AG08396 (cell line): ENCODE results near the gene KRT72.
"Not testable (repeated sequence)": the region's sequence is repeated elsewhere in the genome, so short reads cannot be mapped to it uniquely, and the experiment has no call there.

ENCODE experiments used
- DNase-seq: peaks from one replicate; pipeline ENCODE4 v3.0.0; 2012; ENCODE audit warnings: low spot score, mixed read lengths

The KRT72 gene

DNA sequence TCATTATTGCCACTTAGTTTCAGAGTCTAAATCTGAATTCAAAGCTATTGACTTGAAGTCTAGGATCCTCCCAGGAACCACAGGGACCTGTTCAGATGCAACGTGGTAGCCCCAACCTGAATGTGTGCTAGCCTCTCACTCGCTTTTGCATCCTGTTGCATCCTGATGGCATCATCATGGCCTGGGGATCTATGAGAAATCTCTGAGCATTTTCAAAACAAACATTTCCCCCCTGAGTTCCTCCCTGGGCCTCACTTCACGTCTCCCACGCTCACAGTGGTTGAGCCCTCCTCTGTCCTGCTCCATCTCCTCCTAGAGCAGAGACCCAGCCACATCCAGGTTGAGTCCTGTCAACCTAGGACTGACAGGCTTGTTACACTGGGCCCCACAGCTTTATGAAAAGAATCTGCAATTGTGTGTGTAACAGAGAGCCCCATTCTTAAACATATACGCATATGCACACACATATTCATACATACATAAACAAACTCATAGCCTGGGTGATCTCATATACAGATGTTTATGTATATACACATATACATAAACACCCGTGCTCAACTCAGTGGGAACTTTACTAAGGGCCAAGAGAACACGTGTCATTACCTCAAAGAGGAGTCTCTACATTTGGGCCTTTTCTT is 5.4 kb upstream of the KRT72 start:
- DNase-seq = no peak

DNA sequence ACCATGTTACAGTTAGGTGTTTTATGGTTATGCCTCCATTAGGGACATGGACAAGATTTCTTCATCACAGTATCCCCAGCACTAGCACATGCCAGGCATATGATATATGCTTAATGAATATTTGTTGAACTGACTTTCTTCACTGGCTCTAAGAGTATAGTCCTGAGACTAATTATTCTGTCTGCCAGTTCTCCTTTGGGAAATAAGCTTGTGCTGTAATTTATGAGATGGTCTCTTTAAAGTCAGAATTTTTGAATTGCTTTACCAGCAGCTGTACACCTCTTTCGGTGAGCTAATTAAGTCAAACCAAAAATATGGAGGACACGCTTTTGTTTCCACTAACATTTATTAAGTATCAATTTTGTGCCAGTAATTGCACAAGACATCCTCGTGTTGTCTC is 4.8 kb upstream of the KRT72 start:
- no peak for DNase-seq

DNA sequence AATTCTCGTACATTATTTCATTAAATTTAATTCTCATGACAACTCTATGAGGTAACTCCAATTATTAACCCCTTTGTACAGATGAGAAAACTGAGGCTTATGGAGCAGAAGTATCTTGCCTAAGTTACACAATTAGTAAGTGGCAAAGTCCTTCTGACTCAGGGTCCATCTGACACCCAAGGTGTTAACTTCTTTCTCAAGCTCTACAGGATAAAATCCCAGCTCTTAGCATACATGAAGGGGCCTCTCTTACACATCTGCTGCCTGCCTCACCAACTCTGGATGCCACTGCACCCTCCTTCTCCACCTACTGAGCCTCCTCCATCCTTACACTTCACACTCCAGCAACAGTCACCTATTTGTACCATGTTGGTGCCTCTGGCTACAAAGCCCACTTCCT is 4.3 kb upstream of the KRT72 start:
- no peak for DNase-seq

DNA sequence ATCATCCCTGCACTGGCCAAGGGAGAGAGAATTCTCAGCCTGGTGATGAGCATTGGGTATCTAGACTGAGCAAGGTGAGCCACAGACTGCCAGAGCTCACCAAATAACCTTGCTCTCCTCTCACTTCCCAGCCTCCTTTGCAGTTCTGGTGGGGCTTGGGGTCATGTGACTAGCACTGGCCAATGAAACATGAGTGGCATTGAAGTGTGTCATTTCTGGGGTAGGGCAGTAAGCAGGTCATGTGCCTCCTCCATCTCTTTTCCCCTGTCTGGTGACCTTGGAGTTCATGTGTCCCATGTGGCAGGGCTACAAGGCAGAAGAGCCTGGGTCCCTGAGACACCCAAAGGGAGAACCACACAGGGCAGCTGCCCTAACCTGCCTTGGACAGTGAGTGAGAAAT is 3.6 kb upstream of the KRT72 start:
- no peak for DNase-seq

DNA sequence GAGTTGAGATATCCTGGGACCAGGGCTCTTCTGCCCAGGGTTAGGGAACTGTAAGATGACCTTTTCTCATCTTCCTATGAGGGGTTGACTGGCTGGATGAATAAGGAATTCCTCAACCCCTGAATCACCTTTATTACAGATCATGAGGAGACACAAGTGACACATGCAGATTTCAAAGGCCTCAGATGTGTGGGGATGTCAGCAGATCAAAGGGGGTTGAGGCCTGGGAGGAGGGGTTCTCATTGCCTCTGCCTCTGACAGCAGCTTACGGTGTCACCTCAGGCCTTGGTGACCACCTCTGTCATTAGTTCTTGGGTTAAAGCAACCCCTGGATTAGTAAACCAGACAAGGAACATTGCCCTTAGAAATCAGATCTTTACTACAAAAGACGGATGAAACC is 2.1 kb upstream of the KRT72 start:
- DNase-seq = no peak

DNA sequence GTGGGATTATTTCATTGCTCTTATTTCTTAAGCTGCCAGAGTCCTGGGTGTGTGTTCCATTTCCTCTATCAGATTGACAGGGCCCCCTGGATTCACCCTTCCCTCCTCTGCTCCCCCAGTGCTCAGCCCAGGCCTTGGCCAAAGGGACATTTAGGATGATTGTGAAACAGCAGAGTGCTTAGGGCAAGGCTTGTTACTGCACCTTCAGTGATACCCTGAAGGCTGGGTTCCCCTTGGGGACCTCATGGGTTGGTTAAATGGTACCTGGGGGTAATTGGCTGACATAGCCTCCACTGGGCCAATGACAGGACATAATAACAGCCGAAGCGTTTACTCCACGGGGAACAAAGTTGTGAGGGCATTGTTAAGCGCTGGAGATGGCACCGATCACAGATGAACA is 1.3 kb upstream of the KRT72 start:
- no peak for DNase-seq

DNA sequence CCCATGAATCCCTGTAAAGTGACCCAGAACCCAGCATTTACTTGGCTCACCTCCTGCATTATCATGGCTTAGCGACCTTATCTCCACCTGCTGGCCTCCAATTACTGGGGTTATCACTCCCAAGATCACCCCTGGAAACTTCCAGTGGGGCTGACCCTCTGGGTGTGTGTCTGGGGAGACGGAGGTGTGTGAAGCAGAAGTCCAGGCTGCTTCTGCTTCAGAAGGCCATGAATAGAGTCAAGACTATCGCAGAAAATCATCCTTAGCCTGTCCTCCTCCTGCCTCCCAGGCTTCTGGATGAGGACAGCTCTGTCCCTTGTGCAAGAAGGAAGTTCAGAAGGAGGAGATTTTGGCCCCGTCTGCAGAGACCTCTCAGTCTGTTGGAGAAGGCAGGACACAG is 408 bp upstream of the KRT72 start:
- DNase-seq = no peak

DNA sequence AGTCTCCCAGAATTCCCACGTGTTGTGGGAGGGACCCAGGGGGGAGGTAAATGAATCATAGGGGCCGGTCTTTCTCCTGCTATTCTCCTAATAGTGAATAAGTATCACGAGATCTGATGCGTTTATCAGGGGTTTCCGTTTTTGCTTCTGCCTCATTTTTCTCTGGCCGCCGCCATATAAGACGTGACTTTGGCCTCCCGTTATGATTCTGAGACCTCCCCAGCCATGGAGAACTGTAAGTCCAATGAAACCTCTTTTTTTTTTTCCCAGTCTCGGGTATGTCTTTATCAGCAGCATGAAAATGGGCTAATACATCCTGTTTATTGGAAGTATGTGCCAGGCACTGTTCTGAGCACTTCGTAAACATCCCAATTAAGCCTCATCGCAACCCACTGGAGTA is 788 bp downstream of the KRT72 start:
- DNase-seq = no peak

DNA sequence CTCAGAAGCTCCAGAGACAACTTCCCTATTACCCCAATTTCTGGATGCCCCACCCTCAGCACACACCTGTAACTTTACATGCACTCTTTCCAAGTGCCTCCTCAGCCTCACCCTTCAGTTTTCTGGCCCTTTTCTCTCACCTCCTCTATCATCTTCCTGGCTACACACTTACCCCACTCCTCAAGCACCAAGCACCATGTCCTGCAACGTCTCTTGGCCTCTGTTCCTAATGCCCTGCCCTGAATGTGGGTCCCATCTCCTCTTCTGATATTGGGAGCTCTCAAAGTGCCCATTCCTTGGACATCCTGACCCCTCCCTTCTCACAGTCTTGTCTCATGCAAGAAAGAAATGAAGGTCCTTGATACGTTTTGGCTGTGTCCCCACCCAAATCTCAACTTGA is 1.2 kb downstream of the KRT72 start:
- no peak for DNase-seq

DNA sequence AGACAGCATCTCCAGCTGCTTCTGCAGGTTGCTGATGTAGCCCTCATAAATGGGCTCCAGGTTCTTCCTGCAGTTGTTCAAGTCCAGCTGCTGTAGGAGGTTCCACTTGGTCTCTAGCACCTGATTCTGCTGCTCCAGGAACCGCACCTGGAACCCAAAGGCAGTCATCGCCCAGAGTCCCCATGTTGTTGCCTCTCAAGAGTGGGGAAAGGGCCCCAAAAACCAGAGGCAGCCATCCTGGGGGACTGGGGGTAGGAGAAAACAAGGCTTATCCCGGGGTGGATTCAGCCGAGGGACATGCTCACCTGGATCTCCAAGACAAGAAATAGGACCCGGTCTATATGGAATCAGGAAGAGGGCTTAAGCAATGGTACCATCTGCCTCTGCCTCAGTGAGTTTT is 2.3 kb downstream of the KRT72 start:
- DNase-seq = no peak

DNA sequence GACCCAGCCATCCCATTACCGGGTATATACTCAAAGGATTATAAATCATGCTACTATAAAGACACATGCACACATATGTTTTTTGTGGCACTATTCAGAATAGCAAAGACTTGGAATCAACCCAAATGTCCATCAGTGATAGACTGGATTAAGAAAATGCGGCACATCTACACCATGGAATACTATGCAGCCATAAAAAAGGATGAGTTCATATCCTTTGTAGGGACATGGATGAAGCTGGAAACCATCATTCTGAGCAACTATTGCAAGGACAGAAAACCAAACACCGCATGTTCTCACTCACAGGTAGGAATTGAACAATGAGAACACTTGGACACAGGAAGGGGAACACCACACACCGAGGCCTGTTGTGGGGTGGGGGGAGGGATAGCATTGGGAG is 7.0 kb downstream of the KRT72 start:
- not testable (repeated sequence) for DNase-seq

DNA sequence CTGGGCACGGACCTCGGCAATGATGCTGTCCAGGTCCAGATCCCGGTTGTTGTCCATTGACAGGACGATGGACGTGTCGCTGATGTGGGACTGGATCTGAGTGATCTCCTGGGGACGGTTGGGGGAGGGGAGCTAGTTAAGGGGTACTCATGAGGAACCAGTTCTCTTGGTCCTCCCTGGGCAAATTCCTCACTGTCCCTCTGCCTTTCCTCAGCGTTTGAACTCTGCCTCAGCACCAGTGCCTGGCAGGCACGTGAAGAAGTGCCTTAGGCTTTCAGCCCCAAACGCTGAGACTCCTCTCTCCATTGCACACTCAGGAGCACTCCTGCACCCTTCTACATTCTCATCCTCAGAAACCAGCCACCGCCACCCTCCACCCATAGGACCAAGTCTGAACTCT is 9.7 kb downstream of the KRT72 start:
- DNase-seq = no peak

DNA sequence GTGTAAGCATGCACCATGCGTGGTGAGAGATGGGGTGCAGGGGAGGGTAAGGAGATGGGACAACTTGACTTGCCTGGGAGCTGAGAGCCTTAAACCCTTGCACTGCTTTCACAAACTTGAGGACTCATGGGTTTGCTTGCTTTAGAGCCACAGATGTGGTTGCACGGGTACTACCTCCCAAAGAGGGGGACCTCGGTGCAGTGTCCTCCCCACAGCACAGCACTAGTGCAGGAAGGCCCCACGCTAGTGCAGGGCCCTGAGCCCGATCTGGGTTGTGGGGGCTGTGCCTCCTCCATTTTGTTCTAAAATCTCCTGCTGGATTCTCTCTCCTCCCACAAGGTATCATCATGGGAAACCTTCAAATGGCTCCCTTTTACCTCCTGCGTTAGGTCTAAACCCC is 11.2 kb downstream of the KRT72 start:
- DNase-seq = no peak

DNA sequence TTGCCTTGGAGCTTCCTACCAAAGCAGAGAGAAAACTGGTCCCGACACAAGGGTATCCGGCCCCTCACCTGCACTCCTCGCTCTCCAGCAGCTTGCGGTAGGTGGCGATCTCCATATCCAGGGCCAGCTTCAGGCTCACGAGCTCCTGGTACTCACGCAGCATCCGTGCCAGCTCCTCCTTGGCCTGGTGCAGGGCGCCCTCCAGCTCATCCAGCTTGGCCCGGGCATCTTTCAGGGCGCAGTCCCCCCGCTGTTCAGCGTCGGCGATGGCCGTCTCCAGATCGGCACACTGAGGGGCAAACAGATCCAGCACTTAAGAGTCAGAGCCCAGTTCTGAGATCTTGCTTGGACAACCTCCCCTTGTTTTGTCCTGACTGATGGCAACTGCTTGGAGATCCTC is 13.7 kb downstream of the KRT72 start:
- DNase-seq = no peak

DNA sequence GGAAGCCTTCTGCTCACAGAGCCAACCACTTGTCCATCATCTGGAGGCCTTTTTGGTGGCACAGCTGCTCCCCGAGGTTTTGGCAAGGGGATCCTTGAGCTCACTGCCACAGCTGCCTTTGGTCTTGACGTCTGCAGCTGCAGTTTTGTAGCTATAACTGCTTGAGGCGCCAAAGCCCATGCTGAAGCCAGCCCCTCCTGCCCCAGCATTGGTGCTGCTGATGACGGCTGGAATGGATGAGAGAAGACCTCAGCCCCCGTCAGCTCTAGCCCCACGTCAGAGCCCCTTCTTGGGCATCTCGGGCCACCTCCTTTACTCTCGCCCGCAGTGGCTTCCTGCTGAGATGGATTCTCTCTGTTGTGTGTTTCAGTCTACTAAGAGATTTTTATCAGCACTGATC is 15.3 kb downstream of the KRT72 start:
- DNase-seq = no peak

DNA sequence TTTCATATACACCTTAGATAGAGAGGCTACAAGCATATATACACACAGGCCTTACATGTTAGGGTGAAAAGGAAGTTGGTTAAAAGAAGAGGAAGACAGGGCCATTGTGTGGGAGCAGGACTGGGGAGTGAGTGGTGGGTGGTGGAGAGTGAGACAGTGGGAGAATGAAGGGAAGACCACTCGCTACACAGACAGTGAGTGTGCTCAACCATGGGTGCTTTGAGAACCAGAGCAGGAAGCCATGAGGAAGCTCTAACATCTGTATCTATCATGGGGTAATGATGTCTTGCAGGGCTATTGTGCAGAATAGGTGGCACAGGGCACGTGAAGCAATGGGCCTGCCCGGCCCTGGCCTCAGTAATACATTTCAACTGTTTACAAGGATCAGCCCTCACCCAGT is 16.2 kb downstream of the KRT72 start:
- DNase-seq = no peak

DNA sequence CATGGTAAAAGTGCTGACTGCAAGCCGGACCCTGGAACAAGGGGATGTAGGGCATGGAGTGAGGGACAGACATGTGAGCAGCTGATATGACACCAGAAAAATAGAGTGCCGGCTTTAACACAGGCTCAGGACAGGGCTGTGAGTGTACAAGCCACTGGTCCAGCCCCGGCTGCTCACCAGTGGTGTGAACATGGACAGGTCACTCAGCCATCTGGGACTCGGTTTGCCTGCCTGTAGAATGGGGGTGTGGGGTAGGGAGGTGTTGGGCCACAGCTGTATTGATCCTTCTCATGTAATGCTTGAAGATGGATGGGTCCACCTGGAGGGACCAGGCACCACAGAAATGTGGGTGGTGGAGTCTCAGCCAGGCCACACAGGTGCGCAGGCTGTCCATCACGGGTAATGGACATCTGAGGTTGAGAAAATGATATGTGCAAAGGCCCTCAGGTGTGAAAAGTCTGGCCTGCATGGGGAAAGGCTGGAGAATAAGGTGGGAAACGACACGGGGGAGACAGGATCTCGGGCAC is 17.0 kb downstream of the KRT72 start:
- DNase-seq = no peak

DNA sequence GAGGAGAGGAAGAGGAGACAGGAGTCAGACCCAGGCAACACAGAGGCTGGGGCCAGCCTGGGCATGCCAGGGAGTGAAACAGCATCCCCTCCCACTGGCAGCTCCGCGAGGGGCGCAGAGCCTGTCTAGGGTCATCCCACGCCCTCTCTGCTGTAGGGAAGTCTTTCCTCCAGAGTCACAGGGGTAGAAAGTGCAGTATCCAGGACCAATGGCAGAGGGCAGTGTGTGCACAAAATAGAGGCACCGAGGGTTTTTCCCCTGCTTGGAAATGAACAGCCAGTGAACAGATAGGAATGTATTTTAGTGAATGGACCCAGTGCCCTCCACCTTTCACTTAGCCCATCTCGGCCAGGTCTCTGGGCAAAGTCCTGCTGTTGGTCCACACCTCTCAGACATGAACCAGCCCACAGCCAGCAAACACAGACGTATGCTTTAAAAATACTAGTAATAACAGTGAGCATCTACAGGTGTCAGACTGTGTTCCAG is 18.2 kb downstream of the KRT72 start:
- DNase-seq = peak; percentile 81

DNA sequence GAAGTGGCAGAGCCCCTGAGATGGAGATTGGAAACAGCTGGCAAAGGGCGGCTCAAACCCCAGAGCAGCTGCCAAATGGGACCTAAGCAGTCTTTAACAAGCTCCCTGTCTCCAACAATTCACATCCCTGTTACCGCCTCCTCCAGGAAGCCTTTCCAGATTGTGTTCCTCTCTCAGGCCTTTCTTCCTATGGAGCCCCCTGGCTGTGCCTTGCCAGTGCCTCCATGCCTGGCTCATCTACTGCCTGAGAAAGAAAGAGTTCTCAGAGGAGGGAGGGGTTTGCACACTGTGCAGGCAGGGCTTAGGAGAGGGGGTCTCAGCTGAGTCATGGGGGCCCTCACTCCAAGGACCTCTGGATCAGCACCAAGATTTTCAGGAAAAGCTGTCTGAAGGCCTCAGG is 18.8 kb downstream of the KRT72 start:
- DNase-seq = no peak

DNA sequence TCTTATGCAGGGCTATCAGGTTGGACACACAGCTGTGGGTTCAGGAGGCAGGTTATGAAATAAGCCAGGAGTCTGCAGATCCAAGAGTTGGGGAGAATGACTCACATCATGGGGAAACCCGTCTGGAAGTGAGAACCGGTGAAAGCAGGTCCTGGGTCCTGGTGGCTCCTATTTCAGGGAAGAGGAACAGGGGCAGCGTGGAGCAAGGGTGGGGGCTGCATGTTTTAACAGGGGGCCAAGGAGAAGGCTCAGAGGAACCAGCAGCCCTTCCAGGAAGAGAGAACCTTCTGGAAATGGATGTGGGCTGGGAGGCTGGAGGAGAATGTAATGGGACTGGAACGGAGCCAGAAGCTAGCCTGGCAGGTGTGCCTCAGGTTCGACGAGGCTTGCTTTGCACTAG is 19.8 kb downstream of the KRT72 start:
- no peak for DNase-seq

DNA sequence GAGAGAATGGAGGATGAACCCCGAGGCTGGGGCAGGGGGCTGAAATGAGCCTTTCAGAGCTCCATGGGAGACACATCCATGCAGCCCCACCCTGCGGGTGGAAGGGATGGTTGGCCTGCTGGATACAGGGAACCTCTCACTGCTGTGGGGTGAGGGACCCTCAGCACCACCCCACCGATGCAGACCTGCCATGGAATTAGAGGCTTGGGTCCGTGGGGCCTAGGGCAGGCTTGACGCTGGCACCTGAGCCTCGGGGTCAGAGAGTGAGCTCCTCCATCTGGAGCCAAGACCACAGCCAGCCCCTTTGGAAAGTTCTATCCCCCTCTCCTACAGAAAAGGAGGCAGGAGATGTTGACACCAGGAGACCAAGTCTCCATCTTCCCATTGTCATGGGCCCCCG is 20.2 kb downstream of the KRT72 start:
- no peak for DNase-seq

DNA sequence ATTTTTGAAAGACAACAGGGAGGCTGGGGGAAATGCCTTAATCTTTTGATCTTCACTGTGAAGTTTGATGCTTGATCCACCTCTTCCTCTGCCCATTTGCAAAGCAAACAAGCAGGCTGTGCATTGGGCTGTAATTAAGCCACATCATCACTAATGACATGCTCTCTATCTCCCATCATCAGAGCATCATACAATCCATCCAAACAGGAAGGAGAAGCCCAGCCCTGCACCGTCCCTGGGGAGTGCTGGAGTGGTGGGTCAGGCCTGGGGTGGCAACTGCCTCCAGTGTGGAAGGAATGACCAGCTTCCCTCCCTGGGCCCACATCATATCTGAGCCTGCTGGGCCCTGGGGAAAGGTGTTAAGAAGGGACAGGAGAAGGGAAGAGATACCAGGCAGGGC is 20.8 kb downstream of the KRT72 start:
- no peak for DNase-seq

DNA sequence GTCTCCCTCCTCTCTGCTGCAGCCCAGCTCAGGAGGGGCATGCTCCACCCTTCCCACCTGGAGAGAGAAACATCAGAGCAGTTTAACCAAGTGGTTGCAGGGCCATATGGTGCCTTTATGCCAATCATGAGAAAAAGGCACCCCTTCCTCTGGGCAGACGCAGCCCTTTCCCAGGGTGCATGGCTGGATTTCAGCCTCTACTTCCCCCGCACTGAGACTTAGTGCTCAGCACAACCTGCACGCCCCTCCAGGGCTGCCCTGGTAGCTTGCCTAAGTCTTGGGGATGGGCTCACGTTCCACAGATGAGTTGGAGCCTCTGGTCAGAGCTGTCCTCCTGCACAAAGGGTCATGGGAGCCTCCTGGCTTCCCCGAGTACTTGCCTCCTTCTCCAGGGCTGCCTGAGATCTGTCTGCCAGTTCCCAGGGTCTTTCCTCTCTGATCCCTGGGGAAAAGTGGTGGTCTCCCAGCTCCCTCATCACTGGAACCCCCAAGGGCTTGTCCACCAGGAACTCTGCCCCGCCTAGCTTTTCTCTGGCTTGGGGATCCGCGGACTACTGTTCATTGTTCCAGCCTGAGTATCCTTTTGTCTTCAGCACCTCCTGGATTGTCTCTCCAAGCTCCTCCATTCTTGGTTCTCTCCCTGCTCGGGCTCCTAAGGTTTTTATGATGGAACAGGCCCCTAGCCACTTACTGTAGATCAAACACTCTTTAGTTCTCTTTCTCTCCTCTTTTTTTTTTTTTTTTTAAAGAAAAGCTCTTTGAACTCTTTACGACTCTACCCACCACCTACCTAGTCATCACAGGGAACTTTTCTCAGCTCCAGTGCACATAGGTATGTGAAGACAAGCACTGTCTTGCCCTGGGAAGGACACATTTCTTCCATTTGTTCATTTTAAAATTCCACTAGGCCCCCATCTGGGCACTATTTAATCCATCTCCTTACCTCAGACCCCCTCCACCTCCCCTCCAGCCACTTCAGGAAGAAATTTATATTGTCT is 21.5 kb downstream of the KRT72 start:
- no peak for DNase-seq
